LNCaP clone FGC (cell line): Measurements from ENCODE around the gene ROGDI.

ENCODE experiments used
- DNase-seq: peaks from one replicate; pipeline ENCODE4 v3.0.0-alpha.2; 2011; ENCODE audit warnings: low read depth
- H3K4me3 ChIP-seq: 2 replicates; pipeline ENCODE4 v1.5.1; 2011; ENCODE audit warnings: mild to moderate bottlenecking, low read depth, low read length, control low read depth
- CTCF ChIP-seq: IDR thresholded peaks from 2 replicates; pipeline ENCODE4 v1.5.1; 2012; ENCODE audit warnings: mild to moderate bottlenecking; ENCODE audit not compliant: control insufficient read depth, insufficient read depth; ENCODE audit errors: extremely low read depth

The ROGDI gene

GRCh38 chr16:4754865-4755264, 47.6 kb downstream of the ROGDI start:
- no peak for DNase-seq
- H3K4me3 ChIP-seq = no peak overlapping the region
- no peak for TF ChIP-seq CTCF

- H3K4me3 ChIP-seq = no peak overlapping the region
- TF ChIP-seq CTCF = no peak
- DNase-seq = no peak
These were observed 49.2 kb downstream of the ROGDI start for GRCh38 chr16:4753227-4753626.

- no peak overlapping the region for H3K4me3 ChIP-seq
- no peak for DNase-seq
- no peak for TF ChIP-seq CTCF
These were observed 49.9 kb downstream of the ROGDI start for GRCh38 chr16:4752351-4753100.

- H3K4me3 ChIP-seq = no peak overlapping the region
- DNase-seq = no peak
- no peak for TF ChIP-seq CTCF
These were observed 51.5 kb downstream of the ROGDI start for GRCh38 chr16:4750896-4751295.

GRCh38 chr16:4749700-4750257, 52.7 kb downstream of the ROGDI start:
- no peak for TF ChIP-seq CTCF

GRCh38 chr16:4748682-4749411, 53.6 kb downstream of the ROGDI start:
- DNase-seq = no peak
- no peak for TF ChIP-seq CTCF
- H3K4me3 ChIP-seq = no peak overlapping the region

More at GRCh38 chr16:4749700-4750257, 52.7 kb downstream of the ROGDI start:
- no peak overlapping the region for H3K4me3 ChIP-seq
- no peak for DNase-seq
